Measurements from ENCODE around the gene ZNF133.
"Not testable (repeated sequence)": the region's sequence is repeated elsewhere in the genome, so short reads cannot be mapped to it uniquely, and the experiment has no call there.

ZNF133 gene

DNA sequence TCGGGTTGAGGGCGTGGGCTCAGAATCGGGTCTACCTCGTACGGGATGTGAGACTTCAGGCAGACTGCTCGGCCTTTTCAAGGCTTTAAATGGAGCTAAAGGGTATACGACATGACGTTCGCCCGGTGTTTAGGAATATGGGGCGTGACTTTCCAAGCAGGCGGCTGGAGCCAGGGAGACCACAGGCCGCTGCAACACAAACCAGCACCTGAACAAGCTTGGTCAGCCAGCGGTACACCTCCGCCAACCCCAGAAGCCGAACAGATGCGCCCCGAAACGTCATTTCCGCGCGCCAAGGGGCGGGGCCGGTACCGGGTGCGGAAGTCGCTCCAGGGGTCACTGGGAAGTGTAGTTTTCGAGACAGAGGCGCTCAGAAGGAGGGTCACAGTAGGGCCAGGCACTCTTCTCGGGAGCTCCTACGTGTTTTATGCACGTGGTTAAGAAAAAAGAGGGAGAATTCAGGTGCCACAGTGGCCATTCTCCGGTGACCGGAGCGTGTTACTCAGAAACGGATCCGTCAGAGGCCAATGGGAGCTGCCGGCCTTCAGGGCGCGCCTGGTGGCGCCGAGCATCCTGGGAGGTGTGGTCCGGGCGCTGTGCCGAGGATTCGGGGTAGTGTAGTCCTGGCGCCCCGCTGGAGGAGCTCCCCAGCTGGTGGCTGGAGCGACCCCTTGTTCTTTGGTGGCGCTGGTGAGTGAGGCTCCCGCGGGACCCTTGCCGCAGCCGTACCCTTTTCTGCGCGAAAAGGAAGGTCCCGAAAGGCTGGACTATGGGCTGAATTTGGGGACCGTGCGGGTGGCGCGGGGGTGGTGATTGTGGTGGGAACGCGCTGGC lies at the start of gene ZNF133:
Gene ZNF133, plus strand, starts transcription at position 613 of the 834 bp plus-strand sequence. CDS start 17,160 bp downstream, outside the sequence.
- DNase-seq (ENCODE audit: low spot score), result peak; percentile 95

DNA sequence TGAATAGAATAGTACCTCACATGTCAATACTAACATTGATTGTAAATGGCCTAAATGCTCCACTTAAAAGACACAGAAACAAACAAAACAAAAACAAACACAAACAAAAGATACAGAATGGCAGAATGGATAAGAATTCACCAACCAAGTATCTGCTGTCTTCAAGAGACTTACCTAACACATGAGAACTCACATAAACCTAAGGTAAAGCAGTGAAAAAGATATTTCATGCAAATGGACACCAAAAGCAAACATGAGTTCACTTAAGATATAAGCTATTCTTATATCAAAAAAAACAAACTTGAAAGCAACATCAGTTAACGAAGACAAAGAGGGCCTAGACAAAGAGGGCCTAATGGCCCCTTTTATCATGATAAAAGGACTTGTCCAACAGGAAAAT lies 47.3 kb upstream of the ZNF133 start:
- no peak for DNase-seq (ENCODE audit: low spot score)

DNA sequence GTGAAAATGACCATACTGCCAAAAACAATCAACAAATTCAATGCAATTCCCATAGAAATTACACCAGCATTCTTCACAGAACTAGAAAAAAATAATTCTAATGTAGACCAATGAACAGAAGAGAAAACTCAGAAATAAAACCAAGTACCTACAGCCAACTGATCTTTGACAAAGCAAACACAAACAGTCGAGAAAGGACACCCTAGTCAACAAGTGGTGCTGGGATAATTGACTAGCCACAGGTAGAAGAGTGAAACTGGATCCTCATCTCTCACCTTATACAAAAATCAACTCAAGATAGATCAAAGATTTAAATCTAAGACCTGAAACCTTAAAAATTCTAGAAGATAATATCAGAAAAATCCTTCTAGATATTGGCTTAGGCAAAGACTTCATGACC lies 44.5 kb upstream of the ZNF133 start:
- DNase-seq (ENCODE audit: low spot score), result no peak

DNA sequence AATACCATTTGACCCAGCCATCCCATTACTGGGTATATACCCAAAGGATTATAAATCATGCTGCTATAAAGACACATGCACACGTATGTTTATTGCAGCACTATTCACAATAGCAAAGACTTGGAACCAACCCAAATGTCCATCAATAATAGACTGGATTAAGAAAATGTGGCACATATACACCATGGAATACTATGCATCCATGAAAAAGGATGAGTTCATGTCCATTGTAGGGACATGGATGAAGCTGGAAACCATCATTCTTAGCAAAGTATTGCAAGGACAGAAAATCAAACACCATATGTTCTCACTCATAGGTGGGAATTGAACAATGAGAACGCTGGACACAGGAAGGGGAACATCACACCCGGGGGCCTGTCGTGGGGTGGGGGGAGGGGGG lies 39.8 kb upstream of the ZNF133 start:
- DNase-seq (ENCODE audit: low spot score), result not testable (repeated sequence)

DNA sequence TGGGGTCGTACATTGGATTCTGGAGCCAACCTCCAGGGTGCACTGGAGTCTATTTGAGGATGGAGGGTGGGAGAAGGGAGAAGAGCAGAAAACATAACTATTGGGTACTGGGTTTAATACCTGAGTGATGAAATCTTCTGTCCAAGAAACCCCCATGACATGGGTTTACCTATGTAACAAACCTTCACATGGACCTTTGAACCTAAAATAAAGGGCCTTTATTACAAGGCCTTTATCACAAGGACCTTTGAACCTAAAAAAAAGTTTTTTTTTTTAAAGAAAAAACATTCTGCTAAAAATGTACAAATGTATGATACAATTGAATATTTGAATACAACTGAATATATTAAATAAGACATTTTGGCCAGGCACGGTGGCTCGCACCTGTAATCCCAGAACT lies 38.1 kb upstream of the ZNF133 start:
- DNase-seq (ENCODE audit: low spot score), result no peak

DNA sequence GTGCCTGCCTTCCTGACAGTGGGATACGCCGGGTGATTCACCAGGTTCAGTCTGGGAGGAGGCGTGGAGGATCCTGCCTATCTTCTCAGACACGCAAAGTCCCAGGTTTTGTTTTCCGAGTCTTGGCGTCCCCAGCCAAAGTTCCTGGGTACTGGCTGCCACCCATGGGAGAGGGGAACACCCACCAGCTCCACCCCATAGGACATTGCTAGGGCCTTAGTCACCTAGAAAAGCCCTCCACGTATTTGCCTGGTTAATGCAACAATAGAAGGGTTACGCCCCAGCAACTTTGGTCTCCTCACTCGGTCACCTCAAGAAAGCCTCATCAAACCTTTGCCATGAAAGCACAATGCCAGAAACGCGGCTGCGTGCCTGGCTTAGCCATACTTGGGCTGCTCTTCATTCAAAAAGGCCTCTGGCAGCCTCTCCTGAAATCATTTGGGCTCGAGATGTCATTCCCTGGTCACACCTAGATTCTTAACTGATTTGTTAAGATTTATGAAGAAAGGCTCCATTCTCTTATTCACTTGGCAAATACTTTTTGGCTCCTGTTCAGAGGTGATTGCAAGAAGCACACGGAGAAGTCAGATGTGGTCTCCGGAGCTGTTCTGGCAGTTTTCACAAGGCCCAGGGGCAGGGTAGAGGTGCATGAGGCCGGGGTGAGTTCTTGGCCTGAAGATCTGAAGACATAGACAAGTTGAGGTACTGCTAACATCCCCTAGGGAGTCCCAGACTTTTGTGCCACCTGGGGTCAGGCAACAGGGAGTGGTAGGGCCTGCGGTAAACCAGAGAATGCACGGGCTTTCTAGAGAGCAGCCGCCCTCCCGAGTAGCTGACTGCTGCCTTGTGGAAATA lies 35.5 kb upstream of the ZNF133 start:
- no peak for DNase-seq (ENCODE audit: low spot score)

DNA sequence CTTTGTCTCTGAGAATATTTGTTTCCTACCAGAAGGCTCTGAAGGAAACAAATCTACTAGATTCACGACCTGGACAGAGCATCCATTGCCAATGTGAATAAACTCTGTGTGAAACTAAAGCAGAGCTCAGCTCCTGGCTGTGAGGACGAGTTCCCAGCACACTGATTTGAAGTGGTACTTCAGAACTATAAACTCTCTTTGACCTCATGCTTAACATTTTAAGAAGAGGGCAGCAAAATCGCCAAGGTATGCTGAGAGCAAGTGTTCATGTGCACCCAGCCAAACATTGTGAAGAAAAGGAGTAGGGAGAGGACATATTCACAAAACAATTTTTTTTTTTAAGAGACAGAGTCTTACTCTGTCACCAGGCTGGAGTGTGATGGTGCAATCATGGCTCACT lies 33.7 kb upstream of the ZNF133 start:
- no peak for DNase-seq (ENCODE audit: low spot score)

DNA sequence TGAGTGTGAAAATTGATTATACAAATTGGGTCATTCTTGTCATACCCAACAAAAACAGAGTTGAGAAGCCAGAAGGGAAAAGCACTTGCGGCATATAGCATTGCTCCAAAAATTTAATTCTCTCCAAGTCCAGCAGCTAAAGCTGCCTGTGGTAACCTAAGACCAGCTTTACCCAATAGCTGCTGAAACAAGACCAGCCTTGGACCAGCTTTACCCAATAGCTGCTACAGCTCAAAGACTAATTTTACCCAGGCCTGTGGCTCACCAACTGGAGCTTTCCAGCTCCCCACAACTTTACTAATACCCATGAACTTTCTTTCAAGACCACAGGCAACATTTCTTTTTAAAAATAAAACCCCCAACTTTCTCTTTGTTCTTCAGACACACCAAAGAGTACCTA lies 32.8 kb upstream of the ZNF133 start:
- no peak for DNase-seq (ENCODE audit: low spot score)

DNA sequence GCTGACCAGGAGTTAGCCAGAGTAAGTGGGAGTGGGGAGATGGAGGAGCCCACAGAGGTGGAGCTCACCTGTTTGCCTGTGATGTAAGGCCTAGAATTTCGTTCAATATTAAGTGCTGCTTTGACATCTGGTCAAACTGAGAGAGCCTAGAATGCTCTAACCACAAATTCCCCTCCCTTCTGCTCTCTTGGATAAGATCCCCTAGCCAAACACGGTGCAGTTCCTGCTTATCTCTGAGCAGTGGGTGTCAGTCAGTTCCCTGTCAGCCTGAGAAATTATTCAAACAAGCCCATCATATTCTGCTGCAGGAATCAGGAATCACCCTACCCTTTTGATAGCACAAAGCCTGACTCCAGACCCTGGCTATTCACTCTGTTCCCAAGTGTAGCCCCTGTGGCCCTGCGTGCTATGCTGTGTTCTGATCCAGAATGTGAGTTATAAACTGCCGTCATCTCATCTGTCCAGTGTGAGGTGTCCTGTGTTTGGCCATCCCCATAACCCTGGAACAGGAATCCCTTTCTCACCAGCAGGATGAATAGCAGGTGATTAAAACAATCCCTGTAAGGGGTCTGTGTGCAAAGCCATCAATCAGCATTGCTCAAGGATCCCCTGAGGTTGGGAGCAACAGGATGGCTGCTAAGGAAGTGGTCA lies 31.8 kb upstream of the ZNF133 start:
- no peak for DNase-seq (ENCODE audit: low spot score)

DNA sequence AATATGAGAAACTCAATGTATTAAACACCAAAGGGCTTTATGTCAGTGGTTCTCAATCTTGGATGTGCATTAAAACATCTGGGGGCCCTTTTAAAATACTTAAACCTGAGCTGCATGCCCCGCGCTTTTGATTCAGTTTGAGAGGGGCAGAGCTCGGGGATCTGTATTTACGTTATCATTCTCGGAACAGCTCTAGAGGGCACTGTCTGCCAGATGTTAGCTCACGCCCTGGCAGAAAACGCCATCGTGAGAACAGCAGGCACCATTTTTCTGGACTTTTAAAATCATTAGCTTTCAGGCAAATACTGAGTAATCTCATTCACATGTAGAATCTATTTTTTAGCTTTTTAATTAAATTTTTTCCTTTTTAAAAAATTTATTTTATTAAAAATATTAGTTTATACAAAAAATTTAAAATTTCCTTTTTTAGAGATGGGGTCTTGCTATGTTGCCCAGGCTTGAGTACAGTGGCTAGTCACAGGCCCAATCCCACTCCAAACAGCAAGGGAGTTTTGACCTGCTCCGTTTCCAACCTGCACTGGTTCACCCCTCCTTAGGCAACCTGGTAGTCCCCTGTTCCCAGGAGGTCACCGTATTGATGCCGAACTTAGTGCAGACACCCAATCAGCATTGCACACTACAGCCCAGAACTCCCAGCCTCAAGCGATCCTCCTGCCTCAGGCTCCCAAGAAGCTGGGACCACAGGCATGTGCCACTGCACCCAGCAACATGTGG lies 30.0 kb upstream of the ZNF133 start:
- DNase-seq (ENCODE audit: low spot score), result no peak

DNA sequence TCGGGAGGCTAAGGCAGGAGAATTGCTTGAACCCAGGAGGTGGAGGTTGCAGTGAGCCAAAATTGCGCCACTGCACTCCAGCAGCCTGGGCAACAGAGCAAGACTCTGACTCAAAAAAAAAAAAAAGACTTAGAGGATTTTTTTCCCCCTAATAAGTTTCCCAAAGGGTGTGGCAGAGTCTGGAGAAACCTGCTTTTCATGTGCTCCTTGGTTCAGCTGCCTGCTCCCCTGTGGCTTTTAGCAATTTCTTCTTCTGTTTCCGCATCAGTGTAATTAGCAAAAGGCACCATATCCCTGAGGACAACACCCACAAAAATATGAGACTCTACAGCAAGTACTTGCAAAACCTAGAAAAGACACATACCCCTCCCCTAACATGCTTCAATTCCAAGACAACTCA lies 28.6 kb upstream of the ZNF133 start:
- no peak for DNase-seq (ENCODE audit: low spot score)

DNA sequence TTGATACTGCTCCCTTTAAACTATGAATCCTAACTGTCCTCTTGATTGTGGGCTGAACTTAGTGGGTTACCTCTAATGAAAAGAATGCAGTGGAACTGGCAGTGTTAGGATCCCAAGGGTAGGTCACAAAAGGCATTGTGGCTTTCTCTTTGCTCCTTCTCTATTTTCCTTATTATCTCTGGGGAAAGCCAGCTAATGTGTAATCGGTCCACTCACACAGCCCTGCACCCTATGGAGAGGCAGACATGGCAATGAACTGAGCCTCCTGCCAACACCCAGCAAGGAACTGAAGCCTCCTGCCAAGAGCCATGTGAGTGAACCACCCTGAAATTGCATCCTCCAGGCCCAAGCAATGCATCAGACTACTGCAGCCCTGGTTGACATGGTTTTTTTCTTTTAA lies 24.6 kb upstream of the ZNF133 start:
- DNase-seq (ENCODE audit: low spot score), result no peak

DNA sequence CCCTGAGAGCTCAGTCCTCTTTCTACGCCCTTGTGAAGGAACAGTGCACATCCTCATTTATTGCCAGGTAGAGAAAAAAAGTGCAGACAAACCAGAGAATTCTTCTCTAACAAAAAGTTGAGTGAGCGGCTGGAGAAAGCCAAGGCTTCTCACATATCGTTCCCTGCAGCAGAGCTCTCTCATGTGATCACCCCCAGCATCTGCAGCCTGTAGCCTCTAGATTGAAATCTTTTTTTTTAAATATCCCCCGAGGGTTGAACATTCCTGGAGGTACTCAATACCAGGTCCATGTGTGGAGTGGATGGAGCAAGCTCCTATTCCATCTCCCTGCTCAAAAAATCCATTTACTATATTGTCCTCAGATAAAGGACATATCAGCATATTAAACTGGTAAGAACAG lies 22.9 kb upstream of the ZNF133 start:
- no peak for DNase-seq (ENCODE audit: low spot score)

DNA sequence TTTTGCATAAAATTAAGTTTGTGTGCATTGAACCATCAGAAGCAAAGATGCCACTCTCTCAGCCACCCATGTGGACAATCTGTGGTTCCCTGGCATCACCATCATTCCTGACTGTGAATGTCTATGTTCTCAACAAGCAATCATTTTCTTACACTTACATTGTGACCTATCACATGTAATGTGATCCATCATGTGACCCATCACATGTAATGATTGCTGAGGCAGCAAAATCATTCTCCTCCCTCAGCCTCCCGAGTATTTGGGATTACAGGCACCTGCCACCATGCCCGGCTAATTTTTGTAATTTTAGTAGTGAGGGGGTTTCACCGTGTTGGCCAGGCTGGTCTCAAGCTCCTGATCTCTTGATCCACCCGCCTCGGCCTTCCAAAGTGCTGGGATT lies 22.0 kb upstream of the ZNF133 start:
- DNase-seq (ENCODE audit: low spot score), result no peak

DNA sequence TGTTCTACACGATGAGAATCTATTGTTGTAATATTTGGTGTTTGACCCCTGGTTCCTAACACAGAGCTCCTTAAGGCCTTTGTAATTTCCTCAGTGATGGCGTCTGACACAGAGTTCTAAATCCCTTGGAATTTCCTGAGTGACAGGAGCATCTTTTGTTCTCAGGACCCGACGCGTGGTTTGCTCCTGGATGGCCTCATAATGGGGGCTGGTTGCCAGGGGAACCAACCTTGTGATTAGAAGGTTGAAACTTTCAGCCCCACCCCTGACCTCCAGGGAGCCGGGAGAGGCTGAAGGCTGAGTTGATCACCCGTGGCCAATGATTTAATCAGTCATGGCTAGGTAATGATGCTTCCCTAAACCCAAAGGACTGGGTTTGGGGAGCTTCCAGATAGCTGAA lies 20.5 kb upstream of the ZNF133 start:
- no peak for DNase-seq (ENCODE audit: low spot score)

DNA sequence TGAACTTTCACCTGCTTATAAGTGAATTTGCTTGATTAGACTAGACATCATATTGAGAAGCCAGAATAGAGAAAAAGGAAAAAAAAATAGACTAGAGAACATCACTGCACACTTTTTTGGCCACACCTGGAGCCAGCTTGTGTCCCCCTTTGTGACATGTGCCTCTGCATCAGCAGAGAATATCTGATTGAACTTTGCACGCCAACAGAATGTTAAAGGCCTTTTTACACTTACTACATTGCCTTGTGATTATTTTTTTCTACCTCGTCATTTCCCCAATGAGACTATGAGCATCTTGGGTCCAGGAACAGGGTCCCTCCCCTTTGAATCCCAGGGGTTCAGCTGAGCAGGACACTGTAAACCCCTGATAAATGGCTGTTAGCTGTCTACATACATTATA lies 17.2 kb upstream of the ZNF133 start:
- no peak for DNase-seq (ENCODE audit: low spot score)

DNA sequence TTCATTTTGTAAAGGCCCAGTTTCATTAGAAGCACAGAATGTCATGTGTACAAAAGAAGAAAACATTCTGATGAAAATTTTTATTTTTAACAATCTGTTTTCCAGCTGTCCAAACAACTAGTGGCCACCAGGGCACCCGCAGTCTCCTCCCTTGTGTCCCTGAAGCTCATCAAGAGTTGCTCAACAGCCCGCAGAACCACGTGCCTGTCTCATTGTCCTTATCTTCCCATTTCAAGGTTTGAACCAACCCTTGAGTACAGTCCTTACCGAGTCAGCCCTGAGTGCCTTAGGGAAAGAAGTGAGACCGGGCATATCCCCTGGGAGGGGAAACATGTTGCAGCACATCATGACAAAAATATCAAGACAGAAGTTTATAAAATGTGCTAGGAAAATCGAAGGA lies 15.9 kb upstream of the ZNF133 start:
- no peak for DNase-seq (ENCODE audit: low spot score)

DNA sequence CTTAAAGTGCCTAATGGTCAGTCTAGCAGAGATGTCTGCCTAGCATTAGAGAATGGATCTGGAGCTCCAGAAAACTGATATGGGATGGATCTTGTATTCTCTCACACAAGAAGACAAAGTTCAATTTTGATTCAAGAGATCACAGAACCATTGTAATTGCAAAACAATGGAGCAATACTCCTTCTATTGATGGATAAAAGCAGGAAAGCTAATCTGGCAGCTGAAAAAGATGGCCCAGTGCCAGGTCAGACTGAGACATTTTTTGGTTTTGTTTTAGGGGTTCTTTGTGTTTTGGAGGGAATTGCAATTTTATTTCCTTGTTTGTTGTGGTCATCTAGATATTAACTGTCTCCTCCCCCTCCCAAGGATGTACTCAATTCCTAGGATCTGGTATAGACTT lies 14.6 kb upstream of the ZNF133 start:
- DNase-seq (ENCODE audit: low spot score), result no peak

DNA sequence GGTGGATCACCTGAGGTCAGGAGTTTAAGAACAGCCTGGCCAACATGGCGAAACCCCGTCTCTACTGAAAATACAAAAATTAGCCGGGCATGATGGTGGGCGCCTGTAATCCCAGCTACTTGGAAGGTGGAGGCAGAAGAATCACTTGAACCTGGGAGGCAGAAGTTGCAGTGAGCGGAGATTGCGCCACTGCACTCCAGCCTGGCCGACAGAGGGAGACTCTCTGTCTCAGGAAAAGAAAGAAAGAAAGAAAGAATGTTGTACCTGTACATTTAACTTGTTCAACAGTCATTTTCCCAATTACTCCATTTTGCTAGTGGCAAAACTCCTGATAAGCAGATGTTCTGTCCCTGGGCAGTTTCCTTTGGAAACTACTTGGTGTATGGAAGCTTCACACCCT lies 12.4 kb upstream of the ZNF133 start:
- not testable (repeated sequence) for DNase-seq (ENCODE audit: low spot score)

DNA sequence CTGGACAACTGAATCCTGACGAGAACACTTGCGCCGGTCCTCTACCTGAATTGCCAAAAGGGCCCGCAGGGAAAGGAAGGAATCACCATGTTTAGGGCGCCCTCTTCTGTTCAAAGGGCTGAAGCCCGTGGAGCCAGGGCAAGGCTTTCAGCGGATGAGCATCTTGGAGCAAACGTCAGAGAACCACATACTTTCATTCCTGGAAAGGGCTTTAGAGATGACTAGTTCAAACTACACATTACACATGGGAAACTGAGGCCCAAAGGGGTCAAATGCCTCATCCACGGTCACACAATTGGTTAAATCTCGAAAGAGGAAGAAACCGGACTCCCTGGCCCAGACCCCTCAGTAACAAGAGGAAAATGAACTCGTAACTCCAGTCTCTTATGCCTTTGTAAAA lies 11.5 kb upstream of the ZNF133 start:
- DNase-seq (ENCODE audit: low spot score), result peak; percentile 68

DNA sequence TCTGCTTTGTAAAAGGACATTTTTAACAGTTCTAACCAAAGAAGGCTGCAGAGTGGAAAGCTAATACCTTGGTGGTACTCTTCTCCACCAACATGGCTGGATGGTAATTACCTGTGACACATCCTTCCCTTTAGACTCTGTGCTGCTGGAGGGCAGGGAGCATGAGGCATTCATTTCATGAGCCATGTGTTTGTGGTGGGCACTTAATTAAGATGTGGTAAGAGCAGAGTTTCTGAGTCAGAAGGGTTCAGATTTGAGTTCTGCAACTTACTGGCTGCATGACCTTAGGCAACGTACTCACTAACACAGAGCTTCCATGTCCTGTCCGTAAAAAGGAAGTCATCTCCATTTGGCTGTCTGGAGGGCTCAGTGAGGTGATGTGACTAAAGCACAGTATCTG lies 9.1 kb upstream of the ZNF133 start:
- DNase-seq (ENCODE audit: low spot score), result no peak
